Astrocyte (in vitro differentiated cells and primary cell): ENCODE results near the gene MRPS2. TPM values are rescaled to one million over a fixed set of nuclear protein-coding genes. Genes with fewer than 3 reads are reported as not detected.

Experiments used
- DNase-seq: peaks from one replicate; pipeline ENCODE4 v3.0.0-alpha.2; 2010; ENCODE audit warnings: low read depth
- FAIRE-seq: peaks from 2 replicates; lab custom pipeline; 2011; peaks lifted over from hg19 to GRCh38; lab: Jason Lieb, UNC
- H2AFZ ChIP-seq: 2 replicates; pipeline ENCODE4 v1.6.0; 2012; ENCODE audit warnings: low read depth, low read length, inconsistent platforms
- H3K27ac ChIP-seq: 2 replicates; pipeline ENCODE4 v1.5.1; 2011; ENCODE audit warnings: low read depth, low read length, inconsistent platforms
- H3K27me3 ChIP-seq: 2 replicates; pipeline ENCODE4 v1.6.0; 2011; ENCODE audit warnings: low read length, inconsistent platforms; ENCODE audit not compliant: insufficient read depth
- H3K36me3 ChIP-seq: 2 replicates; pipeline ENCODE4 v1.5.1; 2011; ENCODE audit warnings: low read length, inconsistent platforms; ENCODE audit not compliant: insufficient read depth
- H3K4me1 ChIP-seq: 2 replicates; pipeline ENCODE4 v1.5.1; 2011; ENCODE audit warnings: low read length, inconsistent platforms; ENCODE audit not compliant: insufficient read depth
- H3K4me2 ChIP-seq: 2 replicates; pipeline ENCODE4 v1.6.0; 2012; ENCODE audit warnings: low read length, inconsistent platforms
- H3K4me3 ChIP-seq: 2 replicates; pipeline ENCODE4 v1.5.1; 2011; ENCODE audit warnings: low read depth, mild to moderate bottlenecking, low read length, inconsistent platforms; ENCODE audit not compliant: insufficient read depth
- H3K79me2 ChIP-seq: 2 replicates; pipeline ENCODE4 v1.6.0; 2012; ENCODE audit warnings: mild to moderate bottlenecking, low read length, inconsistent platforms; ENCODE audit not compliant: insufficient read depth
- H3K9ac ChIP-seq: 2 replicates; pipeline ENCODE4 v1.6.0; 2012; ENCODE audit warnings: mild to moderate bottlenecking, low read length, inconsistent platforms
- H3K9me3 ChIP-seq: 2 replicates; pipeline ENCODE4 v1.5.1; 2012; ENCODE audit warnings: low read depth, mild to moderate bottlenecking, low read length, inconsistent platforms; ENCODE audit not compliant: insufficient read depth
- H4K20me1 ChIP-seq: 2 replicates; pipeline ENCODE4 v1.6.0; 2012; ENCODE audit warnings: low read length, inconsistent platforms; ENCODE audit not compliant: insufficient read depth
- H3K27ac Mint-ChIP-seq: one replicate; pipeline ENCODE4 v1.8.0; 2021; ENCODE audit warnings: mild to moderate bottlenecking, mixed read lengths; ENCODE audit not compliant: unreplicated experiment
- H3K27me3 Mint-ChIP-seq: one replicate; pipeline ENCODE4 v1.8.0; 2021; ENCODE audit warnings: low read depth, mixed read lengths; ENCODE audit not compliant: unreplicated experiment
- H3K36me3 Mint-ChIP-seq: one replicate; pipeline ENCODE4 v1.8.0; 2021; ENCODE audit warnings: low read depth, mixed read lengths; ENCODE audit not compliant: unreplicated experiment
- H3K4me1 Mint-ChIP-seq: one replicate; pipeline ENCODE4 v1.8.0; 2021; ENCODE audit warnings: low read depth, mixed read lengths; ENCODE audit not compliant: unreplicated experiment
- H3K4me3 Mint-ChIP-seq: one replicate; pipeline ENCODE4 v1.8.0; 2021; ENCODE audit warnings: mild to moderate bottlenecking, moderate library complexity, mixed read lengths; ENCODE audit not compliant: unreplicated experiment
- H3K9me3 Mint-ChIP-seq: one replicate; pipeline ENCODE4 v1.8.0; 2021; ENCODE audit warnings: mild to moderate bottlenecking, mixed read lengths; ENCODE audit not compliant: unreplicated experiment
- EZH2 ChIP-seq: IDR thresholded peaks from 2 replicates; pipeline ENCODE4 v1.6.1; 2012; ENCODE audit warnings: mild to moderate bottlenecking, low read length, inconsistent platforms; ENCODE audit not compliant: insufficient read depth
- total RNA-seq: library from RNA; stranded (reverse); gene quantifications from 2 replicates; pipeline ENCODE4 v1.2.1, GENCODE V29; 2021
- TF ChIP-seq, protein P1 (sequence below): IDR thresholded peaks from 2 replicates; pipeline ENCODE4 v1.5.1; 2011; ENCODE audit warnings: low read depth, mild to moderate bottlenecking, inconsistent platforms, low read length, moderate library complexity; ENCODE audit not compliant: insufficient read depth

Gene MRPS2
- total RNA-seq, 1 donor from 2014 or later, result 38.6 TPM

DNA sequence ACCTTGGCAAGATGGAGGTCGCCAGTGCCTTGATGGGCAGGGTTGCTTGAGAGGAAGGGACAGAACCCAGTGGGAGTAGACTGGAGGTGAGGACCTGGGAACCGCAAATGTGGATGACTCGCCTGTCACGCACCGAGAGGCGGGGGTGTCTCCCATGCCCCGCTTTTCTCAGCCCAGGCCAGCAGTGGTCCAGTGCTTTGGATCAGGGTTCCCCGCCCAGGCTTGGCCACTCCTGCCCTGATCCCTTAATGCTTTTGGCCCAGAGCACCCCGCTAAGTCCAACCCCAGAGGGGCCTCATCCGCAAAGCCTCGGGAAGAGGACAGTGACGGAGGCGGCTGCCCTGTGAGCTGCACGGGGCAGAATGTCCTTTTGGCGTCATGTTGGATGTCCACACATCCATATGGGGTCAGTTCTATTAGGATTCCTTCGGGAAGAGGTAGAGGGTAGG is 2.4 kb downstream of the MRPS2 start:
- Mint-ChIP-seq H3K9me3 (peaks cover under 1% of the 10 kb centered on the region), H3K4me1 (peaks cover 7% of the 10 kb centered on the region), H3K27me3 (no peaks in the 10 kb centered on the region), H3K4me3 (peak overlapping the region; percentile 89), H3K36me3 (peaks cover 11% of the 10 kb centered on the region), H3K27ac (no peak overlapping the region)
- H3K9me3 ChIP-seq, result no peaks in the 10 kb centered on the region
- no peak overlapping the region for H2AFZ ChIP-seq
- peaks cover 14% of the 10 kb centered on the region for H3K4me1 ChIP-seq
- DNase-seq, result no peak
- FAIRE-seq, result no peak
- H3K4me2 ChIP-seq, result no peak overlapping the region
- H3K9ac ChIP-seq, result no peak overlapping the region
- TF ChIP-seq, protein P1, sequence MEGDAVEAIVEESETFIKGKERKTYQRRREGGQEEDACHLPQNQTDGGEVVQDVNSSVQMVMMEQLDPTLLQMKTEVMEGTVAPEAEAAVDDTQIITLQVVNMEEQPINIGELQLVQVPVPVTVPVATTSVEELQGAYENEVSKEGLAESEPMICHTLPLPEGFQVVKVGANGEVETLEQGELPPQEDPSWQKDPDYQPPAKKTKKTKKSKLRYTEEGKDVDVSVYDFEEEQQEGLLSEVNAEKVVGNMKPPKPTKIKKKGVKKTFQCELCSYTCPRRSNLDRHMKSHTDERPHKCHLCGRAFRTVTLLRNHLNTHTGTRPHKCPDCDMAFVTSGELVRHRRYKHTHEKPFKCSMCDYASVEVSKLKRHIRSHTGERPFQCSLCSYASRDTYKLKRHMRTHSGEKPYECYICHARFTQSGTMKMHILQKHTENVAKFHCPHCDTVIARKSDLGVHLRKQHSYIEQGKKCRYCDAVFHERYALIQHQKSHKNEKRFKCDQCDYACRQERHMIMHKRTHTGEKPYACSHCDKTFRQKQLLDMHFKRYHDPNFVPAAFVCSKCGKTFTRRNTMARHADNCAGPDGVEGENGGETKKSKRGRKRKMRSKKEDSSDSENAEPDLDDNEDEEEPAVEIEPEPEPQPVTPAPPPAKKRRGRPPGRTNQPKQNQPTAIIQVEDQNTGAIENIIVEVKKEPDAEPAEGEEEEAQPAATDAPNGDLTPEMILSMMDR, result no peak
- TF ChIP-seq EZH2, result no peak
- no peak overlapping the region for H3K4me3 ChIP-seq
- peaks cover 41% of the 10 kb centered on the region for H4K20me1 ChIP-seq
- no peaks in the 10 kb centered on the region for H3K27me3 ChIP-seq
- H3K27ac ChIP-seq, result no peak overlapping the region
- H3K36me3 ChIP-seq, result no peaks in the 10 kb centered on the region
- H3K79me2 ChIP-seq, result peaks cover 27% of the 10 kb centered on the region

- no peaks in the 10 kb centered on the region for H3K36me3 ChIP-seq
- no peak overlapping the region for H3K9ac ChIP-seq
- H3K79me2 ChIP-seq, result peaks cover 27% of the 10 kb centered on the region
- peaks cover 41% of the 10 kb centered on the region for H4K20me1 ChIP-seq
- H3K4me2 ChIP-seq, result no peak overlapping the region
- no peaks in the 10 kb centered on the region for H3K27me3 Mint-ChIP-seq
- TF ChIP-seq, protein P1, result no peak
- H3K27ac ChIP-seq, result no peak overlapping the region
- no peak for FAIRE-seq
- no peak overlapping the region for H3K27ac Mint-ChIP-seq
- H3K4me1 Mint-ChIP-seq, result peaks cover 7% of the 10 kb centered on the region
- peaks cover 11% of the 10 kb centered on the region for H3K36me3 Mint-ChIP-seq
- H3K9me3 Mint-ChIP-seq, result peaks cover 3% of the 10 kb centered on the region
- DNase-seq, result no peak
- no peak overlapping the region for H2AFZ ChIP-seq
- no peak overlapping the region for H3K4me3 Mint-ChIP-seq
- H3K4me1 ChIP-seq, result peaks cover 14% of the 10 kb centered on the region
- no peaks in the 10 kb centered on the region for H3K9me3 ChIP-seq
- no peak overlapping the region for H3K4me3 ChIP-seq
- H3K27me3 ChIP-seq, result no peaks in the 10 kb centered on the region
These were observed 3.1 kb downstream of the MRPS2 start for GRCh38 chr9:135503371-135504261.
